Stimulated activated CD8-positive, alpha-beta memory T cell treated with anti-CD3 and anti-CD28 coated beads, Interleukin-15, amount 100 ng/mL, for 1 hour (primary cell): ENCODE measurements around the gene LAMA4.
"Not testable (repeated sequence)": the region's sequence is repeated elsewhere in the genome, so short reads cannot be mapped to it uniquely, and the experiment has no call there.

Source experiments
- DNase-seq: peaks from one replicate; pipeline ENCODE4 v3.0.0-alpha.2; 2020; ENCODE audit warnings: low read depth

LAMA4 gene

GRCh38 chr6:112149719-112150263 is 104.6 kb downstream of the LAMA4 start:
- DNase-seq: no peak

- DNase-seq: no peak
Measured at GRCh38 chr6:112149236-112149635, 105.1 kb downstream of the LAMA4 start.

GRCh38 chr6:112148103-112148502 is 106.3 kb downstream of the LAMA4 start:
- no peak for DNase-seq

GRCh38 chr6:112145080-112145573 is 109.2 kb downstream of the LAMA4 start:
- DNase-seq: no peak

GRCh38 chr6:112144145-112144926 is 110.0 kb downstream of the LAMA4 start:
- DNase-seq: no peak

GRCh38 chr6:112141707-112142106 is 112.7 kb downstream of the LAMA4 start:
- no peak for DNase-seq

GRCh38 chr6:112139052-112139451 is 115.3 kb downstream of the LAMA4 start:
- DNase-seq: no peak

- no peak for DNase-seq
Measured at GRCh38 chr6:112130878-112131277, 123.5 kb downstream of the LAMA4 start.

- no peak for DNase-seq
Measured at GRCh38 chr6:112128208-112128607, 126.2 kb downstream of the LAMA4 start.

- no peak for DNase-seq
Measured at GRCh38 chr6:112123982-112124381, 130.4 kb downstream of the LAMA4 start.

- DNase-seq: no peak
Measured at GRCh38 chr6:112122756-112123155, 131.6 kb downstream of the LAMA4 start.

- no peak for DNase-seq
Measured at GRCh38 chr6:112118034-112118433, 136.3 kb downstream of the LAMA4 start.

- no peak for DNase-seq
Measured at GRCh38 chr6:112117554-112117953, 136.8 kb downstream of the LAMA4 start.

- no peak for DNase-seq
Measured at GRCh38 chr6:112116221-112116620, 138.1 kb downstream of the LAMA4 start.

GRCh38 chr6:112114577-112115223 is 139.7 kb downstream of the LAMA4 start:
- no peak for DNase-seq

GRCh38 chr6:112113918-112114317 is 140.4 kb downstream of the LAMA4 start:
- DNase-seq: no peak

- DNase-seq: no peak
Measured at GRCh38 chr6:112113431-112113830, 140.9 kb downstream of the LAMA4 start.

- DNase-seq: no peak
Measured at GRCh38 chr6:112109262-112109661, 145.1 kb downstream of the LAMA4 start.

GRCh38 chr6:112106562-112106961 is 147.8 kb downstream of the LAMA4 start:
- DNase-seq: no peak

- not testable (repeated sequence) for DNase-seq
Measured at GRCh38 chr6:112106026-112106425, 148.3 kb downstream of the LAMA4 start.

GRCh38 chr6:112100561-112100960 is 153.8 kb downstream of the LAMA4 start:
- DNase-seq: no peak

- no peak for DNase-seq
Measured at GRCh38 chr6:112096901-112097300, 157.5 kb downstream of the LAMA4 start.

- DNase-seq: no peak
Measured at GRCh38 chr6:112087916-112088315, 166.5 kb downstream of the LAMA4 start.
